Endometrial microvascular endothelial cells (primary cell): ENCODE results near the gene ABCC4. TPM values are rescaled to one million over a fixed set of nuclear protein-coding genes. Genes with fewer than 3 reads are reported as not detected.

ENCODE experiments used
- in situ Hi-C: cut with HindIII; loops from 2 replicates; pipeline ENCODE4 v1.10.0; 2017; ENCODE audit warnings: low sequenced_read_pairs, low pct_unique_long_range_greater_than_20kb; ENCODE audit errors: inconsistent ontology term
- total RNA-seq: library from RNA; depleted of rRNA; stranded (reverse); fragments of >200 nt; gene quantifications from one replicate; pipeline ENCODE4 v1.2.3, GENCODE V29; 2015; ENCODE audit errors: inconsistent ontology term

ABCC4 gene
- total RNA-seq, 1 donor from 2014 or later, result 27.6 TPM

- in situ Hi-C loops, result no loop called here
These were observed 200.5 kb downstream of the ABCC4 start for GRCh38 chr13:95100525-95101433.

DNA sequence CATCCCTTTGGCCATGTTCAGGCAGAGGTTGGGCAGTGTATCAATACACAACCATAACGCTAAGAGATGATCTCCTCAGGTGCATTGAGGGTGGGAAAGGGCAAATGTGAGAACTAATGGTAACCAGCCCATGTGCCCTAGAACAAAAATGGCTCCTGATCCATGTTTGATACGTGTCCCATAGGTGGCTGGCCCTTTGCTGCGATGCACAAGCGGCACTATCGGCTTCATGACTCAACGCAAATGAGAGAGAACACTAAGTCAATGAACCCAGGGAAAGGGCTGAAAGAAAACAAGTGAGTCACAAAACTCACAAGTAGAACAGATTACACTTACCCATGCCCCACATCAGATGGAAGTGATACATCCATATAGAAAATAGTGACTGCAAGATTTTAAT lies 201.7 kb downstream of the ABCC4 start:
- in situ Hi-C loops, result no loop called here

- in situ Hi-C loops, result no loop called here
These were observed 202.3 kb downstream of the ABCC4 start for GRCh38 chr13:95098916-95099315.

GRCh38 chr13:95091755-95092154 lies 209.5 kb downstream of the ABCC4 start:
- in situ Hi-C loops, result no loop called here

DNA sequence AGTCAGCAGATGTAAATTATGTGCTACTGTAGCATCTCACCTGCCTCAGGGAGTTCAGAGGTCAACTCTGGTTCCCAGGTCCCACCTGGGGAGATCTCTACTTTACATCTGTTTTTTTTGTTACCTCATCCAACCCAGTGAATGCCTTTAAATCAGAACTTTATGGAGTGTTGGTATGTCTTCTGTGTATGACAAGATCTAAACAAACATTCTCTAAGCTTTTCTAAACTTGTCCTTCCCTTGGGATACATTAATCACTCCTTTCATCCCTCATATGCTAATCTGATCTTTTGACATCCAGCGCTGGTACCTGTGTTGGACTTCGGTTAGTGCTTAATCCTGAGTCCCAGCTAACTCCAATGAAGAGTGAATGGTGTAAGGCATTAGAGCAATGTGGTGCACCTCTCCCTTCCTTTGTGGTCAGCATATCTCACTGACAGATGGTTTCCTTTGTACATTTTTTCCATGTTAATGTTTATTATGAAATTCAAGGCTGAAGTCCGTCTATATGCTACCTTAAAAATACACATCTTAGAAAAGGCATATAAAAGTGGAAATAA lies 213.4 kb downstream of the ABCC4 start:
- in situ Hi-C loops, result no loop called here

DNA sequence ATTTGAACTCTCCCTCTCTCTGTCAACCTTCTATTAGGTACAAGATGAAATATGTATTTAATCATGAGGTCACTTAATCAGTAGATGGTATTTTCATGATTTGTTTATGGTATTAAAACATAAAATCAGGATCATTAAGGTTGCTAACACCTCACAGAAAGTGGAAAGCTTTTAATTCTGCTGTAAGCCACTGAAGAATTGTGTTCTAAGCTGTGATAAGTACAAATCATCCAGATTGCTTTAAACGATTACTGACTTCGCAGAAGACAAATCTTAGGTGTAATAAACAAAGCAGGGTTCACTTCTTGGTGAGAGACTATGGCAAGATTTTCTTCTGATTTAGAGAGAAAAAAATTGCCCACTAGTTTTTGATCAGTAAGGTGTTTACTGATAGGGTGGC lies 214.5 kb downstream of the ABCC4 start:
- in situ Hi-C loops, result no loop called here

DNA sequence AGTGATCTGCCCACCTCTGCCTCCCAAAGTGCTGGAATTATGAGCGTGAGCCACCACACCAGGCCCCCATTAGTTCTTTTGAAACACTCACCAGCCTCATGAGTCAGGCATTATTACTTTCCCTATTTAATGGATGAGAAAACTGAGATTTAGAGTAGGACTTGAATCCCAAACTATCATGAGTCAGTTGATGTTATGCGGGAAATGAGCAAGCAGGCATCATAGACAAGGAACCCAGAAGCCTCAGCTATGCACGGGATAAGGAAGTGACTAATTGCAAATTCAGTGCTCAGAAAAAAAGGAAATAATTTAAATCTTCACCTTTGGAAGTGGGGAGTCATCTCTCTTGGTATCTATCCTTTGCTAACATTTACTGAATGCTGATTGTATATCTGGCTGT lies 217.5 kb downstream of the ABCC4 start:
- in situ Hi-C loops, result no loop called here

GRCh38 chr13:95083066-95083465 lies 218.2 kb downstream of the ABCC4 start:
- in situ Hi-C loops, result no loop called here

- in situ Hi-C loops, result no loop called here
These were observed 225.7 kb downstream of the ABCC4 start for GRCh38 chr13:95075506-95075905.

DNA sequence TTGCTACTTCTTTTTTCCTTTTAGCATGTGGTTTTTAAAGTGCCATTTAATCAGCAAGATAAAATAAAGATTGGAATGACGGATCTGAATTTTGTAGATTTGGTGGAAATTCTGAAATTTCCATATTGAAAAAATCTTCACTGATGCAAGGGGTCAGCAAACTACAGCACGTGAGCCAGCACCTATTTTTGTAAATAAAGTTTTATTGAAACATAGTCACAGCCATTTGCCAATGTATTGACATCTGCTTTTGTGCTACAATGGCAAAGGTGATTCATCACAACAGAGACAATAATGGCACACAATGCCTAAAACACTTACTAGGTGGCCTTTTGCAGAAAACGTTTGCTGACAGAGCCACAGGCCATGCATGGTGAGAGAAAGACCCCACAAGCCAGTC lies 226.4 kb downstream of the ABCC4 start:
- in situ Hi-C loops, result no loop called here

- in situ Hi-C loops, result no loop called here
These were observed 227.4 kb downstream of the ABCC4 start for GRCh38 chr13:95073747-95074311.

DNA sequence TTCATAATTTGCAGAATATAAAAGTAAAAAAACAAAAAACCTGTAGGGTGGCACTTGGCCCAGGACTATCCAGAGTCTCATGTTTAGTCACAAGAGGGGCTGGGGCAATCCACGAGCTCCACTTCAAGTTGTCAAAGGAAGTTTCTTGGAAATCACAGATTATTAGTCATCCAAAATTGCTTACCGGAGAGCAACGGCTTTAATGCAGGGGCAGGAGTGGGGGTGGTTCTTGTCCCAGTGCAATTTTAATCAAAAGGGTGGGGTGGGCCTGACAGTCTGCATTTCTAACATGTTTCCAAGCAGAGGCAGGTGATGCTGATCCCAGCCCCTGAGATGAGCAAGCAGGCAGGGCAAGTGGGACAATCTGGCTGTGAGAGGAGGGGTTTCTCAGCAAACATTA lies 233.9 kb downstream of the ABCC4 start:
- in situ Hi-C loops, result no loop called here

- in situ Hi-C loops, result no loop called here
These were observed 241.2 kb downstream of the ABCC4 start for GRCh38 chr13:95060014-95060519.

- in situ Hi-C loops, result no loop called here
These were observed 241.9 kb downstream of the ABCC4 start for GRCh38 chr13:95059306-95059705.

DNA sequence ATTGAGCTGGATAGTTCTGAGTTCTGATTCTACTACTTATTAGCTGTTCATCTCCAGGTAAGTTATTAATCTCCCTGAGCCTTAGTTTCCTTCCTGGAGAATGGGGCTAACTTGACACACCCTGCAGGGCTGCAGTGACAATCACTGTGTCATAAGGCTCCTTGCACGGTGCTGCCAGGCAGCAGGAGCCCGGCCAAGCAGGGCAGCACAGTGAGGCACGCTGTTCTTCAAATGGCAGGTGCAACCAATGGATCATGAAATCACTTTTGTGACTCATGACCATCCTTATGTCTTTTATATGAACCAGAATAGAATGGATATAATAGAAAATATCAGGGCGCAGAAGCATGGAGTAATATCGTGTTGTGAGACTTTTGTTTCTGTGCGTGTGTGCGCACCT lies 242.6 kb downstream of the ABCC4 start:
- in situ Hi-C loops, result no loop called here

DNA sequence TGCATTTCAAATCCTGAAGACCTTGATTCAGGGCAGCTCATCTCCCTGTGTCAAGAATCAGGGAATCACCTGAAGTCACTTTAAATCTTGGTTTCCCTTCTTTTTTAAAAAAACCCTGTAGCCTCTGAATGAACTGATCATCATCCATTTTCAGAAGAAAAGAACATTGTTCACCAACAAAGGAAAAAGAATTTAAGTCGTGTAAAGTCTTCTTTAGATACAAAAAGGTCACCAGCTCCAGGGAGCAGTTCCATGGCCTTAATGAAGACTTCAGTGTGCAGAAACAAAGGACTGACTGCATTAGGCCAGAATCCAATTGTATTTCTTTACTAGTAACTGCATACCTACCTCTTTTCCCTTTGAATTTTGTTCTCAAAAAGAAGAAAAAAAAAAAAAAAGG lies 245.0 kb downstream of the ABCC4 start:
- in situ Hi-C loops, result no loop called here

- in situ Hi-C loops, result no loop called here
These were observed 250.2 kb downstream of the ABCC4 start for GRCh38 chr13:95050800-95051615.

- in situ Hi-C loops, result no loop called here
These were observed 251.5 kb downstream of the ABCC4 start for GRCh38 chr13:95049772-95050171.
